GM23338 (cell line): ENCODE measurements around the gene CELSR1. TPM values are rescaled to one million over a fixed set of nuclear protein-coding genes. Genes with fewer than 3 reads are reported as not detected.

Experiments
- ATAC-seq: fragments of 200-7000 bp; cut with Tn5 transposase; 3 replicates; pipeline ENCODE4 v1.9.1; 2020
- DNase-seq: peaks from one replicate; pipeline ENCODE4 v3.0.0-alpha.2; 2015; ENCODE audit warnings: low spot score
- H2AFZ ChIP-seq: fragments of 200-600 bp; sonication (generic); 2 replicates; pipeline ENCODE4 v1.8.0; 2016; ENCODE audit warnings: antibody characterized with exemption, mild to moderate bottlenecking, moderate library complexity
- H3F3A ChIP-seq: fragments of 200-600 bp; sonication (generic); replicated peaks from 2 replicates; pipeline ENCODE4 v1.8.0; 2017; ENCODE audit warnings: antibody characterized with exemption, mixed run types, low read depth
- H3K27ac ChIP-seq: fragments of 200-600 bp; sonication (generic); 2 replicates; pipeline ENCODE4 v1.6.1; 2016; ENCODE audit warnings: low read depth
- H3K27me3 ChIP-seq: fragments of 200-600 bp; sonication (generic); 2 replicates; pipeline ENCODE4 v1.8.0; 2016; ENCODE audit warnings: mild to moderate bottlenecking, mixed run types, moderate library complexity; ENCODE audit not compliant: insufficient read depth
- H3K36me3 ChIP-seq: fragments of 200-600 bp; sonication (generic); 2 replicates; pipeline ENCODE4 v1.8.0; 2016; ENCODE audit warnings: mild to moderate bottlenecking; ENCODE audit not compliant: insufficient read depth
- H3K4me1 ChIP-seq: fragments of 200-600 bp; sonication (generic); 2 replicates; pipeline ENCODE4 v1.8.0; 2016; ENCODE audit warnings: mild to moderate bottlenecking, moderate library complexity; ENCODE audit not compliant: insufficient read depth
- H3K4me2 ChIP-seq: fragments of 200-600 bp; sonication (generic); 2 replicates; pipeline ENCODE4 v1.7.1; 2017; ENCODE audit warnings: mixed run types
- H3K4me3 ChIP-seq: fragments of 200-600 bp; sonication (generic); 2 replicates; pipeline ENCODE4 v1.6.1; 2016; ENCODE audit warnings: mixed run types
- H3K79me2 ChIP-seq: fragments of 200-600 bp; sonication (generic); replicated peaks from 2 replicates; pipeline ENCODE4 v1.8.0; 2017; ENCODE audit warnings: mild to moderate bottlenecking; ENCODE audit not compliant: insufficient read depth
- H3K9me2 ChIP-seq: fragments of 200-600 bp; sonication (generic); 2 replicates; pipeline ENCODE4 v1.8.0; 2017; ENCODE audit not compliant: insufficient read depth
- H4K20me1 ChIP-seq: fragments of 200-600 bp; sonication (generic); replicated peaks from 2 replicates; pipeline ENCODE4 v1.8.0; 2017; ENCODE audit warnings: mild to moderate bottlenecking; ENCODE audit not compliant: insufficient read depth
- H3K27ac Mint-ChIP-seq: 2 replicates; pipeline ENCODE4 v1.8.0; 2020; ENCODE audit warnings: inconsistent platforms, mild to moderate bottlenecking, moderate library complexity, mixed read lengths
- H3K27me3 Mint-ChIP-seq: 3 replicates; pipeline ENCODE4 v1.8.0; 2022; ENCODE audit warnings: low read depth, mild to moderate bottlenecking, moderate library complexity, mixed read lengths, inconsistent platforms; ENCODE audit not compliant: insufficient read depth, poor library complexity
- H3K36me3 Mint-ChIP-seq: 3 replicates; pipeline ENCODE4 v1.8.0; 2021; ENCODE audit warnings: low read depth, mild to moderate bottlenecking, inconsistent platforms, moderate library complexity, mixed read lengths
- H3K4me1 Mint-ChIP-seq: 3 replicates; pipeline ENCODE4 v1.8.0; 2020; ENCODE audit warnings: mild to moderate bottlenecking, inconsistent platforms, mixed read lengths
- H3K4me3 Mint-ChIP-seq: 3 replicates; pipeline ENCODE4 v1.8.0; 2021; ENCODE audit warnings: moderate library complexity, mild to moderate bottlenecking, inconsistent platforms, mixed read lengths
- H3K9me3 Mint-ChIP-seq: 3 replicates; pipeline ENCODE4 v1.8.0; 2020; ENCODE audit warnings: moderate library complexity, mild to moderate bottlenecking, inconsistent platforms, mixed read lengths
- EZH2 ChIP-seq: fragments of 200-600 bp; sonication (generic); IDR thresholded peaks from one replicate; pipeline ENCODE4 v1.8.0; 2017; ENCODE audit warnings: antibody characterized with exemption, mild to moderate bottlenecking, low read depth; ENCODE audit not compliant: unreplicated experiment
- EZH2phosphoT487 ChIP-seq: fragments of 200-600 bp; sonication (generic); IDR thresholded peaks from one replicate; pipeline ENCODE4 v1.8.1; 2018; ENCODE audit warnings: antibody characterized with exemption; ENCODE audit not compliant: unreplicated experiment
- JUNB ChIP-seq: IDR thresholded peaks from one replicate; pipeline ENCODE4 v1.6.1; 2016; ENCODE audit warnings: antibody characterized with exemption; ENCODE audit not compliant: unreplicated experiment
- NANOG ChIP-seq: IDR thresholded peaks from 2 replicates; pipeline ENCODE4 v1.6.1; 2016; ENCODE audit warnings: antibody characterized with exemption, borderline replicate concordance
- POLR2AphosphoS5 ChIP-seq: IDR thresholded peaks from 2 replicates; pipeline ENCODE4 v1.6.1; 2016; ENCODE audit warnings: antibody characterized with exemption, low read depth
- STAT1 ChIP-seq: IDR thresholded peaks from one replicate; pipeline ENCODE4 v1.6.1; 2016; ENCODE audit warnings: antibody characterized with exemption; ENCODE audit not compliant: unreplicated experiment
- ZNF114 ChIP-seq: fragments of 250-450 bp; sonication (Bioruptor Pico); IDR thresholded peaks from 2 replicates; pipeline ENCODE4 v1.5.0; 2020; ENCODE audit warnings: mild to moderate bottlenecking, moderate library complexity
- ZNF331 ChIP-seq: fragments of 250-450 bp; sonication (Bioruptor Pico); IDR thresholded peaks from 2 replicates; pipeline ENCODE4 v1.5.0; 2020; ENCODE audit warnings: low read depth, mild to moderate bottlenecking, moderate library complexity
- ZNF462 ChIP-seq: fragments of 250-450 bp; sonication (Bioruptor Pico); IDR thresholded peaks from 2 replicates; pipeline ENCODE4 v1.5.0; 2020; ENCODE audit warnings: mild to moderate bottlenecking, moderate library complexity
- polyA plus RNA-seq: library from polyadenylated mRNA; unstranded; fragments of >200 nt; fragmentation: Nextera tagmentation; extraction: Ambion mirVana; gene quantifications from 2 replicates; pipeline ENCODE4 v1.2.1, GENCODE V29; 2016
- total RNA-seq: library from RNA; depleted of rRNA; stranded (reverse); fragments of >200 nt; shearing (Covaris generic); gene quantifications from 2 replicates; pipeline ENCODE4 v1.2.3, GENCODE V29; 2014
- TF ChIP-seq, protein P1 (sequence below): IDR thresholded peaks from one replicate; pipeline ENCODE4 v1.6.1; 2018; ENCODE audit warnings: antibody characterized with exemption; ENCODE audit not compliant: unreplicated experiment

Gene CELSR1
- total and polyA plus RNA-seq, 2 experiments from 2014 or later = 4.8 to 20.4 TPM

DNA sequence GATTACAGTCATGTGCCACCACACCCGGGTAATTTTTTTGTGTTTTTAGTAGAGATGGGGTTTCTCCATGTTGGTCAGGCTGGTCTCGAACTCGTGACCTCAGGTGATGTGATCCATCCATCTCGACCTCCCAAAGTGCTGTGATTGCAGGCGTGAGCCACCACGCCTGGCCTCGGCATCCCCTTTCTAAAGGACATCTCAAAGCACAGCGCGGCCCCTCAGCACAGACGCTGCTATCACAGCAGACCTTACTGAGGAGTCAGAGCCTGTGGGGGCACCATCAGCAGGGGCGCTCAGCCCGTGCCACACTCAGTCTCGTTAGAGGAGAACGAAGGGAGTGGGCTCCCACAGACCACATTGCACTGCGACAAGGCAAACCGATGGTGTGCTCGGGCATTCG lies 19.4 kb downstream of the CELSR1 start (continued):
- TF ChIP-seq, protein P1, sequence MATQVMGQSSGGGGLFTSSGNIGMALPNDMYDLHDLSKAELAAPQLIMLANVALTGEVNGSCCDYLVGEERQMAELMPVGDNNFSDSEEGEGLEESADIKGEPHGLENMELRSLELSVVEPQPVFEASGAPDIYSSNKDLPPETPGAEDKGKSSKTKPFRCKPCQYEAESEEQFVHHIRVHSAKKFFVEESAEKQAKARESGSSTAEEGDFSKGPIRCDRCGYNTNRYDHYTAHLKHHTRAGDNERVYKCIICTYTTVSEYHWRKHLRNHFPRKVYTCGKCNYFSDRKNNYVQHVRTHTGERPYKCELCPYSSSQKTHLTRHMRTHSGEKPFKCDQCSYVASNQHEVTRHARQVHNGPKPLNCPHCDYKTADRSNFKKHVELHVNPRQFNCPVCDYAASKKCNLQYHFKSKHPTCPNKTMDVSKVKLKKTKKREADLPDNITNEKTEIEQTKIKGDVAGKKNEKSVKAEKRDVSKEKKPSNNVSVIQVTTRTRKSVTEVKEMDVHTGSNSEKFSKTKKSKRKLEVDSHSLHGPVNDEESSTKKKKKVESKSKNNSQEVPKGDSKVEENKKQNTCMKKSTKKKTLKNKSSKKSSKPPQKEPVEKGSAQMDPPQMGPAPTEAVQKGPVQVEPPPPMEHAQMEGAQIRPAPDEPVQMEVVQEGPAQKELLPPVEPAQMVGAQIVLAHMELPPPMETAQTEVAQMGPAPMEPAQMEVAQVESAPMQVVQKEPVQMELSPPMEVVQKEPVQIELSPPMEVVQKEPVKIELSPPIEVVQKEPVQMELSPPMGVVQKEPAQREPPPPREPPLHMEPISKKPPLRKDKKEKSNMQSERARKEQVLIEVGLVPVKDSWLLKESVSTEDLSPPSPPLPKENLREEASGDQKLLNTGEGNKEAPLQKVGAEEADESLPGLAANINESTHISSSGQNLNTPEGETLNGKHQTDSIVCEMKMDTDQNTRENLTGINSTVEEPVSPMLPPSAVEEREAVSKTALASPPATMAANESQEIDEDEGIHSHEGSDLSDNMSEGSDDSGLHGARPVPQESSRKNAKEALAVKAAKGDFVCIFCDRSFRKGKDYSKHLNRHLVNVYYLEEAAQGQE = no peak
- no peak for TF ChIP-seq EZH2phosphoT487
- no peak for TF ChIP-seq POLR2AphosphoS5

DNA sequence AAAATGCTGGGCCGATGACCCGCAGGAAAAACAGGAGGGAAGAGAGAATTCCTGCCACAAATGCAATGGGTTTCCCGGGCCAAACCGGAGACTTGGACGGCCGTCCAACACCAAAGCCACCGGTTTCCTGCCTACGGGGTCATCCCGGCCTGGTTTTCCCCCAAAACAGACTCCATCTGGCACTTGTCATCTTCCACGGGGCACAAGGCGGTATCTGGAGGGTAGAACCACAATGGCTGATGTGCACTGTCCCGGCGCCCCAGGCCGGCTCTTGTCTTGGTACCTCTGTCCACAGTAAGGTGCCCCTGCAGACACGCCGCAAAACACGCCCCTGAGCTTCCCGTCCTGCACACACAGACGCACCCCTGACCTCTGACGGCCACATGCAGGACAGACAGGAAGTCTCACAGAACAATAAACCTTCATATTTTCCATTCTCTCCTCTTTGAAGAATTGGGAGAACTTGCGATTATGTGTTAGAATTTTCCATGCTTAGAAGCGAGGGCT lies 20.1 kb downstream of the CELSR1 start:
- no peak overlapping the region for H3K4me3 Mint-ChIP-seq
- DNase-seq (no peak), ATAC-seq (no peak)
- Histone ChIP-seq H3F3A (no peaks in the 10 kb centered on the region), H3K4me3 (no peak overlapping the region), H3K27ac (no peak overlapping the region), H3K27me3 (no peaks in the 10 kb centered on the region), H3K79me2 (no peaks in the 10 kb centered on the region), H2AFZ (no peak overlapping the region), H3K36me3 (no peaks in the 10 kb centered on the region), H4K20me1 (no peaks in the 10 kb centered on the region), H3K4me2 (no peak overlapping the region), H3K4me1 (no peaks in the 10 kb centered on the region), H3K9me2 (no peaks in the 10 kb centered on the region)
- H3K36me3 Mint-ChIP-seq = no peaks in the 10 kb centered on the region
- no peak overlapping the region for H3K27ac Mint-ChIP-seq
- H3K9me3 Mint-ChIP-seq = no peaks in the 10 kb centered on the region
- peaks cover 17% of the 10 kb centered on the region for H3K4me1 Mint-ChIP-seq
- H3K27me3 Mint-ChIP-seq = peaks cover 9% of the 10 kb centered on the region
- TF ChIP-seq STAT1 (no peak), NANOG (no peak), EZH2 (no peak), POLR2AphosphoS5 (no peak), ZNF462 (CRISPR knock-in tag) (no peak), ZNF114 (CRISPR knock-in tag) (no peak), ZNF331 (CRISPR knock-in tag) (no peak), EZH2phosphoT487 (no peak), JUNB (no peak)
- TF ChIP-seq, protein P1 = no peak
